HG03378 (cell line): ENCODE results near the gene SIAH2.
A peak's percentile ranks its signal among the peaks of the same experiment; 100 is the strongest.

Experiments
- ATAC-seq: cut with Tn5 transposase; IDR thresholded peaks from one replicate; pipeline ENCODE4 v1.9.1; 2021; ENCODE audit warnings: mild to moderate bottlenecking, moderate library complexity; ENCODE audit not compliant: unreplicated experiment

SIAH2 gene

GRCh38 chr3:150736903-150737832, 25.8 kb downstream of the SIAH2 start:
- no peak for ATAC-seq

DNA sequence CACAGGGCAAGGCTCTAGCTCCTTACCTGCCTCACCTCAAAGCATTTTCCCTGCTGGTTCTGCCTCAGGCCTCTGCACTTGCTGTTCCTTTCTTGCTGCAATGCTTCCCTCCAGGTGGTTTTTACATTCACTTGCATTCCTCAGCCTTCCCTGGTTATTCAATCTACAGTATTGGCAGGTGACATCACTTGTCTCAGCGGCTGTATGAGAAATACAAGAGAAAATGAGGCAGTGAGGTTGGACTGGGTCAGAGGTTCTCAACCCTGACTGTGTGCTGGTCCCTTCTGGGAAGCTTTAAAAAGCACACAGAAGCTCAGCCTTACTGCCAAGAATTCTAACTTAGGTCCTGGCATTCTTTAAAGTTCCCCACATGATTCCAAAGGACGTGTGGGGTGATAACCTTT, 26.7 kb downstream of the SIAH2 start:
- no peak for ATAC-seq

- ATAC-seq: no peak
Measured at GRCh38 chr3:150734795-150735119, 28.2 kb downstream of the SIAH2 start.

DNA sequence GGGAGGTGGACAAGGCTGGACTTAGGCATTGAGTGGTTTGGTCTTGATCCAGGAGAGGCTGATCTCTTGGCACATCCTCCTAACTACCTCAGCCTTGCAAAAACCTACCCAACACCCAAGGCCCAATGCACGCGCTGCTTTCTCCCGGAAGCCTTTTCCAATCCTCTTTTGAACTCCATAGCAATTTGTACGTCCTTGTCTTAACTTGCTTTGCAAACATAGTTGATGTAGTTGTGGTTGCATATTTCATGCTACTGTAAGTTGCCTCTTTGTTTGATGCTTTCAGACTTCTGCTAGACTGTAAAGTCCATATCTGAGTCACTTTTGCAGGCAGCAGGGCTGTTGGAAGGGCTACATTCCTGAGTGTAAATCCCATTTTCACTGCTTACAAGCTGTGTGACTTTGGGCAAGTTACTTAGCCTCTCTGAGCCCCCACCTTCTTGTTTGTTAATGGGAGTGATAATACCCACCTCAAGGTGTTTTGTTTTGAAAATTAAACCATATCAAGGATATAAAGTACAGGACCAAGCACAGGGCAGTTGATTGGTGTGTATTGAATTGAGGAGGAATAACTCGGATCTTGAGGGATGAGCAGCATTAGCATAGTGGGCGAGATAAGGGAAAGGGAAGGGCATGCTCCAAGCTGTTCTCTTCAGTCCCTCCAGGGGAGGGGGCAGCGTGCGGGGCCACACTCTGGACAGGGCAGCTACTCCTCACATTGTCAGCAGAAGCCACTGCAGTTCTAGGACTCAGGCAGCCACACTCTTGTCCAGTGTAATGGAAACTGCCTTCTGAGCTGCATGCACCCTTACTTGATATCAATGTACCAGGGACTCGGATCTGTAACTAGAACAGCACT, 28.8 kb downstream of the SIAH2 start:
- ATAC-seq: no peak

GRCh38 chr3:150733373-150733935, 29.5 kb downstream of the SIAH2 start:
- ATAC-seq: no peak

- ATAC-seq: no peak
Measured at GRCh38 chr3:150729682-150730360, 33.1 kb downstream of the SIAH2 start.

- ATAC-seq: no peak
Measured at GRCh38 chr3:150727653-150728502, 35.1 kb downstream of the SIAH2 start.

DNA sequence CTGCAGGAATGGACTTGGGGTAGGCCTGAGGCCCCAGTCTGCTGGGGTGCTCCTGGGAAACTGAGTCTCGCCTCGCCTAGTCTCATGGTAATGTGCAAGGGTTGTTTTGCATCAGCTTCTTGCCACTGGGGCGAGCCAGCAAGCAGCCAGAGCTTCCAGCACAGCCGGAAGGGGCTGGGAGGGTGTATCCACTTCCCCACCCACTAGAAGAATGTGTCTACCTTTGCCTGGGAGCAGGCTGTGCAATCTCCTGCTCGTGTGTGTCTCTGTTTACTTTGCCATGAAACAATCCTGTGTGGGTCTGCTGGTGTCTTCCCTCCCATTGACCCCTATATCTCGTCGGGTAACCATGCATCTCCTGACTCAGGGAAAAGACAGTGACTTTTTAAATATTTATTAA, 37.4 kb downstream of the SIAH2 start:
- no peak for ATAC-seq

DNA sequence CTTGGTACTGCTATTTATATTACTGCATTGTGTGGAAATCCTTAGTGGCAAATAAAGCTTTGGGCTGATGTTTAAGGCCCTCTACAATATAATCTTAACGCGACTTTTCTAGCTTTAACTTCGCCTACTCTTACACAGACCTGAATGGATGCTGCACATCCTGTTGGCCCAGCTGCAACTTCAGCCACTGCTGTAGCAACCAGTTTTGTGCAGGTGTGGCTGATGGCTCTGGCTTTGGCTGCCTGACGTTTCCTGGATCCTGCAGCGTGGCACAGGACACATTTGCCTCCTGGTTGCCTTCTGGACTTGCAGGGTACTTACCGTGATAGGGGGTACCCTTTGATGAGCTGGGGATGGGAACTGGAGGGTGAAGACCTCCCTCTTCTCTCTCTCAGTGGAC, 39.0 kb downstream of the SIAH2 start:
- no peak for ATAC-seq

DNA sequence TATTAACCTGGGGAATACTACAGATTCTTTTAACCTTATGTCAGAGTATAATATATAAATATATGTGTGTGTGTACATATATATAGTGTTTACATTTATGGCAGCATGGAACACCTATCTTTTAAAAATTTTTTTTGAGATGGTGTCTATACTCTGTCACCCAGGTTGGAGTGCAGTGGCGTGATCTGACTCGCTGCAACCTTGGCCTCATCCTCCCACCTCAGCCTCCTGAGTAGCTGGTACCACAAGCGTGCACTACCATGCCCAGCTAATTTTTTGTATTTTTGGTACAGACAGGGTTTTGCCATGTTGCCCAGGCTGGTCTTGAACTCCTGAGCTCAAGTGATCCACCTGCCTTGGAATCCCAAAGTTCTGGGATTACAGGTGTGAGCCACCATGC, 40.7 kb downstream of the SIAH2 start:
- no peak for ATAC-seq

- ATAC-seq: peak; percentile 82
Measured at GRCh38 chr3:150721285-150722130, 41.5 kb downstream of the SIAH2 start.

GRCh38 chr3:150720444-150720843, 42.5 kb downstream of the SIAH2 start:
- no peak for ATAC-seq

GRCh38 chr3:150710097-150710496, 52.9 kb downstream of the SIAH2 start:
- ATAC-seq: no peak

DNA sequence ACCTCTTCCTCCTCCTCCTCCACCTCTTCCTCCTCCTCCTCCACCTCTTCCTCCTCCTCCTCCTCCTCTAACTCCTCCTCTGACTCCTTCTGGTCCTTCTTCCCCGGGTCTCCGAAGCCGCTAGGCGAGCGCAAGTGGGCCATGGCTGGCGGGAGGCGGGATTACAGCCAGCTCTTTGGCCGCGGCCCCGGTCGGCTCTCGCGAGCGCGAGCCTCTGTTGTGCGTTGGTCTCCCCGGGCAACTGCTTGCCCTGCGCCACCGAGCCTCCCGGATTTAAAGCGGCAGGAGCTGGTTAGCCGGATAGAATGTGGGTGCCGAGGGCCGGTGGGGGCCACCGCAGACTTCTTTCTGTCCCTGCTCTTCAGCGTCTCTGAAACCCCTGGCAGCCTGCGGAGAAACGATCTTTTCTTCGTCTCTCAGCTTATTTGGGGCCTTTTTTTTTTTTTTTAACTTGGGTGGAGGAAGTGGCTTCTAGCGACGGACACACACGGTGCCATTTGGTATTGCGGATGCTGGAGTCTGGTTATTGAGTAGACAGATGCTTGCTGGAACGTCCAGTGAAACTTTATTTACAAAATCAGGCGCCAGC, 59.1 kb downstream of the SIAH2 start, which contains the start of gene ERICH6:
Gene ERICH6, minus strand, starts transcription at position 165 of the 589 bp plus-strand sequence. Its CDS starts 22 bp downstream, at position 143.
- peak; percentile 92 for ATAC-seq

GRCh38 chr3:150703299-150703755, 59.6 kb downstream of the SIAH2 start:
- ATAC-seq: peak; percentile 22

- ATAC-seq: no peak
Measured at GRCh38 chr3:150699068-150699639, 63.8 kb downstream of the SIAH2 start.

GRCh38 chr3:150697646-150698045, 65.3 kb downstream of the SIAH2 start:
- ATAC-seq: no peak

DNA sequence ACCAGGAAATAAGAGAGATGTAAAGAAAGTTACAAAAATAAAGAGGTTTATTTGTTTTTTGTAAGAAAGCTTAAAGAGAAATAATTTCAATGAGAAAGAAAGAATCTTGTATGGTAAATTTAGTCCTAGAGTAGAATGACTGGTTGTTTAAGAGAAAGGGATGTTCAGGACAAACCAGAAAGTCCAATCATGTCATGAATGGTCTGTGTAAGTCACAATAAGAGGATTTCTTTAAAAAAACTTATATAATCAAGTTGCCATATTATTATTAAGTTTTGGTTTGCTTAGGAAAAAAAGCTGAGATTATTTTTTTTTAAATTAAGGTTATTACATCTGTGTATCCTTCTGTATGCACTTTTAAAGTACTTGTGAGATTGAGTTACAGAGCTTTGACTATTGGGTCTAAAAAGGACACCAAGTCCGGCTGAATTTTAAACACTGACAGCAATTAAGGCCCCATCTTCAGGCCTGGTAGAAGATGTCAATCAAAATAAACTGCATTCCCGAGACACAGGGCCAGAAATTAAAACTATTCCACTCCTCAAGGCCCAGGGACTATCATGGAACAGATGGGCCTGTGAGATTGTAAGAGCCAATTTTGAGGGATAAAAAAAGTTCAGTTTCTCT, 71.4 kb downstream of the SIAH2 start:
- no peak for ATAC-seq
